OCI-M2 (cell line): ENCODE data around the gene BRF1.
"Not testable (repeated sequence)": the region's sequence is repeated elsewhere in the genome, so short reads cannot be mapped to it uniquely, and the experiment has no call there.

Source experiments
- DNase-seq: peaks from one replicate; lab custom pipeline; 2025; ENCODE audit not compliant: unreplicated experiment; lab: John Stamatoyannopoulos, UW

BRF1 gene

DNA sequence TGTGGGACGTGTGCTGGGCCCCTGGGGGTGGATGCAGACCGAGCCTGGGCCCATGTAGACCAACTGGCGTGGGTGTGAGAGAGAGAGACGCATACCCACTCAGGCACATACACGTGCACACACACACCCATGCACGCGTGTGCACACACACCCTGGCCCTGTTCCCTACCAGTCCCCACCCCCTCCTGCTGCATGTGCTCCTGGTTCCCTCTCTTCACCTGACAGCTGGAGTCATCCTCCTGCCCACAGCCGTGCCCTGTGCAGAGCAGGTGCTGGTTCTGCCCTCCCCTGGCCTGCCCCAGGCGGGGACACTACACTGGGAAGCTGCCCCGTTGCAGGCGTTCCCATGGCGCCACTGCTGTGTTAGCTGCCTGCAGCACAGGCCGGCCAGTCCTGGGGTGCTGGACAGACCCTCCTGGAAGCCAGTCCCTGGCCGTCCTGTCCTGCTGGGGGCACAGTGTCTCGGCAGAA, 32.3 kb upstream of the BRF1 start:
- no peak for DNase-seq

DNA sequence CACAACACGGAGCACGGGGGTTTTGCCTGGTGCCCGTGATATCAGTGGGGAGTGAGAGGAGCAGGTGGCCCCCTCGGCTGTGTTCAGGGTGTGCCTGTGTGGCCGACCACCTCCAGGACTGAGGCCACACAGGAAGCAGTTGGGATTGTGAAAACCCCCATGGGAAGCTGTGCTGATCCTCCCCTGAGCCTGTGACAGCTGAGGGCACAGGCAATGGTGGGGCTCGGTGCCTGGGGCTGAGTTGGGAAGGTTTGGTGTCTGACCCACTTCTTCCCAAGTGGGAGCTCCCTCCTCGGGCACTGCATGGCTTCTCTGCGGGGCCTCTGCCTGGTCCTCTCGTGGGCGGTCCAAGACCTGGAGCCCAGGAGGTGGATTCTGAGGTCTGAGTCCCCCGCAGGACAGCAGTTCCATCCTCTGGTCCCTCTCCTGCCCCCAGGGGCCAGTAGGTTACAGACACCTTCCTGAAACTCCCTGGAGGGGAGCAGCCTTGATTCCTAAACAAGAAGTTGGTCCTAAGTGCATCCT, 31.6 kb upstream of the BRF1 start:
- DNase-seq: no peak

DNA sequence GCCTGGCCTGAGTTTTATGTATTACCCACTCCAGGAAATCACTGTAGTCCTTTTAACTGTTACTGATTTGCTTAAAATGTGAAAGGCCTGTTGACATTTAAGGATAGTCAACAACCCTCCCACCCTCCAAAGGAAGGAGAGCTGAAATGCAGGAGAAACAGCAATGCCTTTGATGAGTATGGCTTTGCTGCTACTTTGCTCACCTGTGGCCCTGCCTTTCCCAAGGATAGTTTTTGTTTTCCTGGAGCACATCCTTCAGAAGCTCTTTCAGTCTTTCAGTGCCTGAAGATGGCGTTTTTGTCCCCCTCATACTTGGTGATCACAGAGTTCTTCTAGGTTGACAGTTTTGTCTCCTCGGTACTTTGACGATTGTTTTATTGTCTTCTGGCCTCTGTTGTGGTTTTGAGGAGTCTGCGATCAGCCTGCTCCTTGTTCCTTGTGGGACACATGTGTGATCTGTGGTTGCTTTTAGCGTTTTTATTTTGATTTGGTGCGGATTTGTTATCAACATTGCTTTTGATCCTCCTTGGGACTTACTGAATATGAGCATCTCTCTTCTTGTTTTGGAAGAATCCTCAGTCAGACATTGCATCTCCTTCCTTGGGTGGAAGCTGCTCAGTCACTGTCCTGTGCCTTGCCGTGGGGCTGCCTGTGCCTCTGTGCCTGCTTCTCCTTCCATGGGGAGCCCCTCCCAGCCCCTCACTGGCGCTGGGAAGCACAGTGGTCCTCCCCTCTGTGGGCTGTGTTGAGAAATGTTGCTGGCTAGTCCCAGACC, 31.0 kb upstream of the BRF1 start:
- DNase-seq: no peak

DNA sequence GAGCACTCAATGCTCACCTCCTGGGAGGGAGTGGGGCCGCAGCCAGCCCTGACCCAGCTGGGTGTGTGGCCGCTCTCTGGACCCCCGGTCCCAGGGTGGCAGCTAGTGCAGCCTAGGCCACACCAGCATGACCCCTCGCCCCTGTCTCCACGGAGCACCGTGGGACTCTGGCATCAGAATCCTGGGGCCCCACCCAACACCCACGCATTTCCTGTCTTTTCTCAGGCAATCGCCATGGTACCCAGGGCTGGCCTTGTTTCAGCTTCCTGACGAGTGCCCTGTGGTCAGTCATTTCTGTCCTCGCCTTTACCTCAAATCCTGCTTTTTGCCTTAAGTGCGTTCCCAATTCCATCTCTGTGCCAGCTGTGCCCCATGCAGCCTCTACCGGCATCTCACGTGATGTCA, 29.7 kb upstream of the BRF1 start:
- DNase-seq: no peak

DNA sequence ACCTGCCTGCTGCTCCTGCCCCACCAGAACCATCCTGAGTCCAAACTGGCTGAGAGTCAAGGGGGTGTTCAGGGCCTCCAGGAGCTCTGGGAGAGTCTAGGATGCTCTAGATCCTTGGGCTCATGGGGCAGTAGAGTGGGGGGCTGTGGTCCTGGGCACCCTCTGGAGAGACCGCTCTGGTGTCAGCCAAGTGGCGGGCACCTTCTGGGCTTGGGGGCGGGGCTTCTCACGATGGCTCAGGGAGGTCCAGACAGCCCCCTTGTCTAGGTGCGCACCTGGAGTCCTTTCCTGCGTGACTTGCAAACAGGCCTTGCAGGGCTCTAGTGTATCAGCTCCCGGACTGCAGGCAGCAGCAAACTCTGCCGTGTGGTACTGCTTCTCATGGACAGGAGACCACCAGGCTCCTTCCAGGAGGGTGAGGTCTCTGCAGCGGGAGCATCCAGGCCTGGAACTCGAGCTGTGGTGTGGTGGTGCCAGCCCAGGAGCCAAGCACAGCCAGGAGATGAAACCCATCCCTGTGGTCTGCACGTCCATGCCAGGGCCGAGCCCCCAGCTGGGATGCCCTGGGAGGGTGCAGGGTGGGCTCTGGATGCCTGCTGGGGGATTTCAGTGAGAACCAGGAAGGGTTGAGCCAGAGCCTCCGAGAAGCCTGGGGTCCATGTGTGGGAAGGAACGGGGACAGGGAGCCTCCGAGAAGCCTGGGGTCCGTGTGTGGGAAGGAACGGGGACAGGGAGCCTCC, 28.8 kb upstream of the BRF1 start:
- no peak for DNase-seq

DNA sequence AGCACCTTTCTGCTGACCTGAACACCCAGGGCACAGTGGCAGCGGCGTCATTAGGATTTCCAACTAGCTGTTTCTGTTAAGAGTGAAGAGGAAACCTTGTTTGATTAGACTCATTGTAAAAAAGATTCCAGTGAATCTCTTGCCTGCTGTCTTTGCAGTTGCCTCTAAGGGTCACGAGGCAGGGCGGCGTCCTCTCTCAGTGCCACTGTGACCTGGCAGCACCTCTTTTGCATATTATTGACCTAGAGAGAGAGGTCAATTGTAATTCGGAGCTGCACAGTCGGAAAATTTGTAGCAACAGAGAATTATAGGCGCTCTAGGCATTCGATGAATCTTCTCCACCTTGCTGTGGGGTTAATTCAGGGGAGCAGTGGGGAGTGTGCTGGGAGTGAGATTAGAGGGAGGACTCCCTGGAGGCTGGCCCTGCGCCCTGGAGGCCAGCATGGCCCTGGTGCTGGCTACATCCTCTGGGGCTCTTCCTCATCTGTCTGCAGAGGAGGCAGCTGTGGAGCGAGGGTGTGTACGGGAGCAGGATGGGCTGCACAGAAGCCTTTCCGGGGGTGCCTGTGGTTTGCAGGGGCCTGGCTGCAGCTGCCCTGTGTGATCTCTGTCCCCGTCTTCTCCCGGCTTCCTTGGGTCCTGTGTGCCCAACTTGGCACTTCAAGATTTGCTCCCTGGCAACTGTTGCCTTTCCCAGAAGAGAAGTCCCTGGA, 28.0 kb upstream of the BRF1 start:
- DNase-seq: no peak

DNA sequence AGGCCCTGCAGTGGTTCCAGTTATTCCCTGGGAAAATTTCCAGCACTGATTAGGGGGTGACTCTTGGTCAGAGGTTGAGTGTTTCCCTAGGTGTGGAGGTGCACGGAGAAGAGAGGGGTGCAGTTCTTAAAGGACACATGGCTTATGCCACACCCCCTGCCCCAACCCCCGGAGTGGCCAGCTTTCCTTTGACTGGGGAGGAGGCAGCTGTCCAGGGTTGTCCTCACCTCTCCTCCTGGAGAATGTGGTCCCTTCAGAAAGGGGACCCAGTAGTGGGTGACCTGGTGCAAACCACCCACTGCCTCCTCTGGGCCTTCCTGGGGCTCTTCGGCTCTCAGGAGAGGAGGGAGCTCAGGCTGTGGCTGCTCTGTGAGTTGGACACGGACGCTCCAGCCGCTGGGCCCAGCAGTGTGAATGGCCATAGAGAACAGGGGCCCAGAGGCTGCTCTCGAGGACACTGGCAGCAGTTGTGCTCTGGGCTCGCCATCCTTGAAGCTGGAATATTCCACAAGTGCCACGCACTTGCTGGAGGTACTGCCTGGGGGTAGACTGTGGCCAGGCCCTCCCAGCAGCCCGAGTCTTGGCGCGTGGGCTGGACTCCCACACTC, 27.4 kb upstream of the BRF1 start:
- DNase-seq: no peak

DNA sequence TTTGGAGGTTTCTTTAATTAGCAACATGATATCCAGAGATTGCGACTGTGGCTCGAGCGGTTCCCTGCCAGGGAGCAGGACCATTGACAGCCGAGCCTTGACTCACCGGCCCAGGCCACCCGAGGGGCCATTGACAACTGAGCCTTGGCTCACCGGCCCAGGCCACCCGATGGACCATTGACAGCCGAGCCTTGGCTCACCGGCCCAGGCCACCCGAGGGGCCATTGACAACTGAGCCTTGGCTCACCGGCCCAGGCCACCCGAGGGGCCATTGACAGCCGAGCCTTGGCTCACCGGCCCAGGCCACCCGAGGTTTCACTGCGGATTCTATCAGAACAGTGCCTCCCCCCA, 26.9 kb upstream of the BRF1 start:
- not testable (repeated sequence) for DNase-seq

DNA sequence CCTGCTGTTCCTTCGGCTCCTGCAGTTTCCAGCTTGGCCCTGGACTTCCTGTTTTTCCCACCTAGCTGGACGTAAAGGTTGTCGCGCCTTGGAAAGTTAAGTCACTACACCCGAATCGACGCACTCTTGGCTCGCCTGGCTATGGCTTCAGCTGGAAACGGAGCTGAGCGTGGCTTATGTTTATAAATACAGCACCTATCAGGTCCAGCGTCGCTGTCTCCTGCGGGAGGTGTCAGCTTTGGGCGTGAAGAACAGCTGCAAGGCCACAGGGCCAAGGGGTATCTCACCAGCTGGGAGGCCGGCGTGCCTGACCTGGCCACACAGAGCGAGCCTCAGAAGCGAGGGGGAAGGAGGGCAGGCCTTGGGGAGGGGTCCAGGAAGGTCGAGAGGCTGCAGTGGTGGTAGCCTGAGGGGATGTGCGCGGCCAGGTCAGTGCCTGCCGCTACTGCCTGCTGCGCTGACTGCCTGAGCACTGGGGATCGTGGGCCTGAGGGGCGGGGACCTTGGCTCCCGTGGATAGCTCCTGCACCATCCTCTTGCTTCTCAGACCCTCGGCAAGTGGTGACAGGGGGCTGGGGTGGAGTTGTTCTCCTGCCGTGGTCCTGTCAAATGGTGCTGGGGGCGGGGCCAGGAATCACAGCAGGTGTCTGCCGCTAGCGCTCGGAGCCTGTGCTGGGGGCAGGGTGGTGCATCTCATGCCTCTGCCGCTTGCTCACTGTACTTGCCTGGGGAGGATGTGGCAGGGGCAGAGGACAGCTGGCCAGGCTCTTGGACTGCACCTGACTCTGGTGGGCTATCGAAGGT, 26.3 kb upstream of the BRF1 start:
- DNase-seq: no peak

DNA sequence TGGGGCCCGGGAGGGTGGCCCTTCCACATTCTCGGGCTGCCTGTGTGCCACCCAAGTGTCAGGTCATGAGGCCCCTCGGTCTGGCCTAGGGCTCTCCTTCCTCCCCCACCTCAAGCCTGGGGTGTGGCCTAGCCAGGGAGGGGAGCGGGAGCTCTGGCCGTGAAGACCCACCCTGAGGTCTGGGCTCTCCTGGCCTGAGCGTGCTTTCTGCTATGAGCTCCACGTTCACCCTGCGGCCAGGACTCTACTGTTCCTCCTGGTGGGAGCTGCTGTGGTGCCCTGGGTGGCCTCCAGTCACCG, 25.7 kb upstream of the BRF1 start:
- DNase-seq: no peak

DNA sequence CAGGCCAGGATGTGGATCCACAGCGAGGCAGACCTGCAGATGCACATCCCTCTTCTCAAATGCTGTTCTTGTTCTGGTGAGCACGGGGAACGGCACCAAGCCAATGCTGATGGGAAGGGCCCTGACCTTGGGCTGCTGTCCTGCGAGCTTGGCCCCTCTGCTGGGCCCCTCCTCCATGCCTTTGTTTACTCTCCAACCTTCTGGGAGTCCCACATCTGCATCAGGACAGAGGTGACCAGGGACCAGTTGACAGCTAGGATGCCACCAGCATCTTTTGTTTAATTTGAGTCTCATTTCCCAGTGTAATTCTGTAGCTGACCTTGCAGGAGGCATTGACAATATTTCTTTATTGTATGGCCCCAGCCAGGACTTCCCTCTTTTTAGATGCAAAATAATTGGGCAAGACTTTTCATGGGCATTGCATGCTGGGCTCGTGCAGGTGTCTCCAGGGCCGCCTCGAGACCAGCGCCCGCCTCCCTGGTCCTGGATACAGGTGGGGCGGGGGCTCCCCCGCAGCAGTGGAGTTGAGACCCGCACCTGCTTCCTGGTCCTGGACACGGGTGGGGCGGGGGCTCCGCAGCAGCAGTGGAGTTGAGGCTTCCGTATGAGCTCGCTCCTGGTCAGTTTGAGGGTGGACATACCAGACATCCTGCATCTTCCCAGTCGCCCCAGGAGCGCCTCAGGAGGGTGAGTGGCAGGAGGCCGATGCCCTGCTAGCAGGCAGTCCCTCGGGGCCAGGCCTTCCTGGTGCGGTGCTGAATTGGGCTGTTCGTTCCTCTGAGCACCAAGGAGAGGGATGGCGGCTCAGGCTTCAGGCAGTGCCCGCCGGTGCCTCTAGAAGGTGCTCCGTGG, 25.1 kb upstream of the BRF1 start:
- no peak for DNase-seq

DNA sequence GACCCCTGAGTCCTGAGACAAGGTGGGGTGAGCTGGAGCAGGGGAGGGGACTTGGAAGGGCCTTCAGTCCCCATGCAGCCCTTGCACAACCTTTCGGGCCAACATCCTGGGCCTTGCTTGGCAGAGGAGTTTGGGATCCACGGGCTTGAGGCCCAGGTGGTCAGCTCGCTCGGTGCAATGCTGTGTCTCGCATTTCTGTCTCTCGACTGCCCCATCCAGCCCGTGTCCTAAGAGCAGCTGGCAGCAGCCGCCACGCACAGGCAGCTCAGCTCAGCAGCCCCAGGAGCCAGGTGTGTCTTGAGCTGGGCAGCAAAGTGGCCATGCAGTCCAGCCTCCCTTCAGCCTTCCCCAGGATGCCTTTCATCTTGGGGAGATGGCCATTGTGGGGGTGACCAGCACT, 24.5 kb upstream of the BRF1 start:
- no peak for DNase-seq

DNA sequence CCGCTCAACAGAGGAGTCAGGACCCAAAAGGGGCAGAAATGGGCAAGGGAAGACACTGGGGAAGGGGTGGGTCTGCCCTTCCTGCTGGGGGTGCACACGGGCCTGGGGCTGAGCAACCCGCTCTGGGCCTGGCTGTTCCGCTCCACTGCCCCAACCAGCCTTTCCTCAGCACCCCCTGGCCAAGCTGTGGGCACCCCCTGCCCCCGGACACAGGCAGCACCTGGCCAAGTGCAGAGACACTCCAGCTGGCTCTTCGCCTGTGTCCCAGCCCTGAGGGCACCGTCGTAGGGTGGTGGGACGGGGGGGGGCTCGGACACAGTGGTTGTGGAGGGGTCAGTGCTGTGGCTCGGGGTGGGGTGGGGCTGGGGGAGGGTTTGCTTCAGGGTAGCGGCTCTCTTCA, 24.1 kb upstream of the BRF1 start:
- DNase-seq: no peak

DNA sequence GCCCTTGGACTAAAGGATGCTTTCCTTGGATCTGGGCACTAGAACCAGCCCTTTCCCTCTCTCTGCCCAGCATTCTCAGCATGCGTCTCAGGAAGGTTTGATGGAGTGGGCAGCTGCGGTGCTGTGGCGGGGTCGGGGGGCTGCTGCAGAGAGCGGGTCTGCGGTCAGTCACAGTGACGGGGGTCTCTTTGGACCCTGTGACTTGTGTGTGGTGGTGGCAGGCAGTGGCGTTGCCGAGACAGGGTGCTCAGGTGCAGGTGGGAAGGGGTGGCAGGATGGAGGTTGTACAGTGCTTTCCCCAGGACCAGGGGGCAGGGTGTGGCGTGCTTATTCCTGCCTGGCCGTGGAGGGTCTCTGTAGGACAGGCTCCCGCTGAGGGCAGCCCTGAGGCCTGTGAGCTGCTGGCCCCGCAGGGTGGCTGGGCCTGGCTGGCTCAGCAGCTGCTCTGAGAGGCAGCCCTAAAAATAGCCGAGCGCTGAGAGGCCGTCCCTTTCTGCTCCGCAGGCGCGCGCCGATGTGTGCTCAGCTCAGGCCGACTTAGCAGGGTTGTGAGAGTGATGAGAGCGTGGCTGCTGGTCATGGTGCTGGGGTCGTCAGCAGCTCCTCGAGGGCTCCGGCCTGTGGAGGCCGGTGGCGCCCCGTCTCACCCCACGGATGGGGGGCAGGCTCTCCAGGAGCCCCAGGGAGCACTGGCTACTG, 23.4 kb upstream of the BRF1 start:
- DNase-seq: no peak

DNA sequence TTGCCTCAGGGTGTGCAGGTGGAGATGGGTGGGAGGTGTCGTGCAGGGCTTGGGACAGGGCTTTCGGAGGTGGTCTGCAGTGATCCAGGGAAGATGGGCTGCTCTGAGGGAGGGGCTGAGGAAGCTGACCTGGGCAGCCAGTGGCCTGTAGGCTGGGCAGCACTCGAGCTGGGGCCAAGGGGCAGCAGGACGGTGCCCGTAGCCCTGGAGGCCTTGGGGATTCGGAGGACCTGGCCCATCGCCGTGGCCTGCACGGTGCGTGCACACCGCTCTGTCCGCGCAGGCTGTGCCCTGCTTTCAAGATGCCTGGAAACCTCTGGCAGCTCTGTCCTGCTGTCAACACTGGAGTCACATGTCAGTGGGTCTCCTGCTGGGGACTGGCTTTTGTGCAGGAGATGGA, 22.9 kb upstream of the BRF1 start:
- DNase-seq: no peak

DNA sequence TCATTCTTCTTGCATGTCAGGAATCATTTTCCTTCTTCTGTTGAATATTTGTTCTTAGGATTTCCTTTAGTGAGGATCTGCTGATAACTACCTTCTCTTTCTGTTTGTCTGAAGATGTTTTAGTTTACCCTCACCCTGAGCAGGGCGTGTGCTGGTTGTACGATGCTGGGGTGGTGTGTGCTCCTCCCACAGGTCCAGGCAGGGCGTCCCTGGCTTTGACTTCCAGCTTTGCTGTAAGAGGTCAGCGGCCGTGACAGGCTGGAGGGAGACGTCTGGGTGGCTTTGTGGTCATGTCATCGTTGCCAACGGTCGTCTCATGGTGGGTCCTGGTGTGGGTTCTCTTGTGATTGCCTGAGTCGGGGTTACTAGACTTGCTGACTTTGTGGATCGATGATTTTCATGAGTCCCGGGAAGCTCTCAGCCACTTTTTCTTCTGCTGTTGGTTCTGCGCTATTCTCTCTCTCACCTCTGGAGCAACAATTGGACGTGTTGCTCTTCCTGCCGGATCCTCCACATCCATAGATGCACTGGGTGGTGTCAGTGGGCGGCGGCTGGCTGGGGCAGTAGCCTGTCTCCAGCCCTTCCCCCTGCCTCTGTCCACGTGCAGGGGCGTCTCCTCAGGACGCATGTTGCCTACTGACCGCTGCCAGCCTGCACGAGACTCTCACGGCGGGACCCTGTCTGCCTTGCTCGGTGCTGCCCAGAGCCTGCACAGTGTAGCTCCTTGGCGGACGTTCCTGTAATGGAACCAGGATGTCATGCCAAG, 22.2 kb upstream of the BRF1 start:
- no peak for DNase-seq

DNA sequence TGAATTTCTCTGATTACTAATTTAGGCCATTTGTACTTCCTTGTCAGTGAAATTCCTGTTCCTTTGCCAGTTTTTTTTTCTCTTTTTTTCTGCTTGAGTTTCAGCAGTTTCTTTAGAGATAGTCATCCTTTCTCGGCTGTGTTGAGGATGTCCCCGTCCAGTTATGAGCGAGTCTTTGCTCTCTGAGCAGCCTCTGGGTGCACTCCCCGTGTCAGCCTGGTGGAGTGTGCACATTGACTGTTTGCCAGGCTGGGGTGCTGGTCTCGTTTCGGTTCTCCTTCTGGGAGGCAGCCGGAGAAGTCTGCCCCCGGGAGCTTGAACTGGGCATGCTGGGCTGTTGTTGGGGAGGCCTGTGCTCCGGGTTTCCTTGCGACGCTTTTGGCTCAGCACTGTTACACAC, 16.7 kb upstream of the BRF1 start:
- DNase-seq: no peak

DNA sequence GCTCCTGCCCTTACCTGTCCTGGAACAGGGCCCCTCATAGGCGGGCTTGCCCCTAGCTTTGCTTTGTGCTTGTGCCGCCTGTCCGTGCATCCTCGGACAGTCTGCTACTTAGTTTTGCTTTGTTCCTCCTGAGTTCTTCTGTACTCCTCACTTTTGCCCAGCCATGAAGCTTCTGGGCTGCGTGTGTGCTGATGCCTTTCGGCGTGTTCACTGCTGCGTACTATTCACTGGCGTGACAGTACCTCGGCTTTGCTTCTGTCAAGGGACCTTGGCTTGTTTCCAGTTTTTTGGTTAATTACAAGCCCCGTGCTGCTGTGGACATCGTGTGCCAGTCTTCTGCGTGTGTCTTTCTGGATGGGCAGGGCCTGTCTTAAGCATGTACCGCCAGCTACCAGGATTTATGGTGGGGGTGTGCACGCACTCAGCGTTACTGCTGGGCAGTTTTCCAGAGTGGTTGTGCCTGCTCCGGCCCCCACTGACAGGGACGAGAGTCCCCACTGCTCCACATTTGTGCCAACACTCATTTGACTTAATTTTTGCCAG, 16.2 kb upstream of the BRF1 start:
- no peak for DNase-seq
